ENCODE measurements around the gene PLCG1.

GRCh38 chr20:41198443-41198842 is 61.1 kb downstream of the PLCG1 start:
- TF ChIP-seq, protein P1, sequence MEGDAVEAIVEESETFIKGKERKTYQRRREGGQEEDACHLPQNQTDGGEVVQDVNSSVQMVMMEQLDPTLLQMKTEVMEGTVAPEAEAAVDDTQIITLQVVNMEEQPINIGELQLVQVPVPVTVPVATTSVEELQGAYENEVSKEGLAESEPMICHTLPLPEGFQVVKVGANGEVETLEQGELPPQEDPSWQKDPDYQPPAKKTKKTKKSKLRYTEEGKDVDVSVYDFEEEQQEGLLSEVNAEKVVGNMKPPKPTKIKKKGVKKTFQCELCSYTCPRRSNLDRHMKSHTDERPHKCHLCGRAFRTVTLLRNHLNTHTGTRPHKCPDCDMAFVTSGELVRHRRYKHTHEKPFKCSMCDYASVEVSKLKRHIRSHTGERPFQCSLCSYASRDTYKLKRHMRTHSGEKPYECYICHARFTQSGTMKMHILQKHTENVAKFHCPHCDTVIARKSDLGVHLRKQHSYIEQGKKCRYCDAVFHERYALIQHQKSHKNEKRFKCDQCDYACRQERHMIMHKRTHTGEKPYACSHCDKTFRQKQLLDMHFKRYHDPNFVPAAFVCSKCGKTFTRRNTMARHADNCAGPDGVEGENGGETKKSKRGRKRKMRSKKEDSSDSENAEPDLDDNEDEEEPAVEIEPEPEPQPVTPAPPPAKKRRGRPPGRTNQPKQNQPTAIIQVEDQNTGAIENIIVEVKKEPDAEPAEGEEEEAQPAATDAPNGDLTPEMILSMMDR (IDR thresholded peaks at IDR 0.05) = no peak
- no peak for TF ChIP-seq POLR2A (IDR thresholded peaks at IDR 0.05)
- TF ChIP-seq POLR2AphosphoS5 (IDR thresholded peaks at IDR 0.05) = no peak

Measured in suprapubic skin (tissue), 4 donors.